Measurements from ENCODE around the gene MRM3.

DNA sequence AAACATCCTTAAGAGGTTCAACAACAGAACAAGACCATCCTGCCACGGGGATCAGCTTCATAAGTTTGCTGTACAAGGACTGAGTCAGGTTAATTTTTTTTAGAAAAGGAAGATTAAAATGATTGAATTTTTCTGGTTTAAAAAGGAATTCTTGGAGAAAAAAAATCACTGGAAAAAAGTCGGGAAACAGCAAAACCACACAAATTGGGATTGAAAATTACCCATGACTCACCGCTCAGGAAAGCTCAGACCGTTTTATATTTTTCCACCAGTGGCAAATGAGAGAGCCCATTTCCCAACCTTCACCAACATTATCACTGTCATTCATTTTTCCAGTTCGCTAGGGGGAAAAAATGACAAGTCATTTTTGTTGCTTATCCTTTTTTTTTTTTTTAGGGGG is 46.6 kb downstream of the MRM3 start:
- no peak for TF ChIP-seq CTCF (IDR thresholded peaks at IDR 0.05; ENCODE audit: low read length)
- no peak for TF ChIP-seq EZH2 (IDR thresholded peaks at IDR 0.05; ENCODE audit: borderline replicate concordance, low read length)

Measured in OCI-LY1 (cell line).